HepG2 (cell line): ENCODE data around the gene NOM1. TPM values are rescaled to one million over a fixed set of nuclear protein-coding genes. Genes with fewer than 3 reads are reported as not detected.
A peak's percentile ranks its signal among the peaks of the same experiment; 100 is the strongest.

ENCODE experiments used
- EP300 ChIP-seq, 3 experiments: sonication (generic) in 1 of 3; formaldehyde crosslinking in 1 of 3; IDR thresholded peaks; 2 replicates each; pipeline versions ENCODE4 v1.5.1 to v1.6.1; 2011 to 2020; ENCODE audit warnings: low read depth in 2 of 3, low read length in 2 of 3, borderline replicate concordance in 1 of 3, improper control_type of control experiment in 1 of 3, mild to moderate bottlenecking in 1 of 3, missing genetic modification reagents in 1 of 3, moderate library complexity in 1 of 3
- ETS1 ChIP-seq: sonication (generic); formaldehyde crosslinking; IDR thresholded peaks from 2 replicates; pipeline ENCODE4 v1.4.0; 2020; ENCODE audit warnings: missing genetic modification reagents
- FIP1L1 ChIP-seq: fragments of 200-400 bp; formaldehyde crosslinking; IDR thresholded peaks from 2 replicates; pipeline ENCODE4 v1.6.1; 2018; ENCODE audit warnings: low read depth, mild to moderate bottlenecking, low read length, moderate library complexity, borderline replicate concordance; ENCODE audit not compliant: insufficient read depth
- KDM1A ChIP-seq: IDR thresholded peaks from 2 replicates; pipeline ENCODE4 v1.6.1; 2016; ENCODE audit warnings: missing compliant biosample characterization
- RFXAP ChIP-seq: sonication (generic); formaldehyde crosslinking; IDR thresholded peaks from 2 replicates; pipeline ENCODE4 v1.4.0; 2020; ENCODE audit warnings: missing genetic modification reagents, borderline replicate concordance
- SMAD9 ChIP-seq: sonication (generic); formaldehyde crosslinking; IDR thresholded peaks from 2 replicates; pipeline ENCODE4 v1.5.1; 2020; ENCODE audit warnings: mild to moderate bottlenecking, missing genetic modification reagents
- ZBED4 ChIP-seq: sonication (generic); formaldehyde crosslinking; IDR thresholded peaks from 2 replicates; pipeline ENCODE4 v1.4.0; 2020; ENCODE audit warnings: missing genetic modification reagents, borderline replicate concordance
- ZBTB7B ChIP-seq: sonication (generic); formaldehyde crosslinking; IDR thresholded peaks from 2 replicates; pipeline ENCODE4 v1.4.0; 2020; ENCODE audit warnings: missing genetic modification reagents
- ZNF775 ChIP-seq: sonication (generic); formaldehyde crosslinking; IDR thresholded peaks from 2 replicates; pipeline ENCODE4 v1.4.0; 2020; ENCODE audit warnings: missing genetic modification reagents, mild to moderate bottlenecking, moderate library complexity, borderline replicate concordance
- polyA plus RNA-seq, 8 experiments: library from polyadenylated mRNA; depleted of rRNA in 3 of 8; stranded (reverse) in 7 of 8; unstranded in 1 of 8; fragments of >200 nt; fragmentation: Illumina TruSeq in 4 of 8; extraction: Trizol in 4 of 8; gene quantifications; 2 replicates each; pipeline versions ENCODE4 v1.2.1 to v1.2.3, GENCODE V29; 2011 to 2016; ENCODE audit warnings: low read depth in 4 of 8, missing spikeins in 1 of 8, mixed read lengths in 1 of 8; ENCODE audit not compliant: insufficient read depth in 1 of 8
- total RNA-seq, 5 experiments: library from RNA; depleted of rRNA; stranded (reverse); fragments of >200 nt; fragmentation: Illumina TruSeq; extraction: Trizol; gene quantifications; 2 replicates each; pipeline ENCODE4 v1.2.3, GENCODE V29; 2016; ENCODE audit warnings: low read depth in 1 of 5
- TF ChIP-seq, protein P1 (sequence below): sonication (generic); formaldehyde crosslinking; IDR thresholded peaks from 2 replicates; pipeline ENCODE4 v1.4.0; 2020; ENCODE audit warnings: mild to moderate bottlenecking, missing genetic modification reagents

The NOM1 gene
- total and polyA plus RNA-seq, 2 of the 13 experiments (the other 11 are each of a cell fraction or from before 2014, with no cell fraction given) = 14.2 to 26.2 TPM

- TF ChIP-seq, protein P1, sequence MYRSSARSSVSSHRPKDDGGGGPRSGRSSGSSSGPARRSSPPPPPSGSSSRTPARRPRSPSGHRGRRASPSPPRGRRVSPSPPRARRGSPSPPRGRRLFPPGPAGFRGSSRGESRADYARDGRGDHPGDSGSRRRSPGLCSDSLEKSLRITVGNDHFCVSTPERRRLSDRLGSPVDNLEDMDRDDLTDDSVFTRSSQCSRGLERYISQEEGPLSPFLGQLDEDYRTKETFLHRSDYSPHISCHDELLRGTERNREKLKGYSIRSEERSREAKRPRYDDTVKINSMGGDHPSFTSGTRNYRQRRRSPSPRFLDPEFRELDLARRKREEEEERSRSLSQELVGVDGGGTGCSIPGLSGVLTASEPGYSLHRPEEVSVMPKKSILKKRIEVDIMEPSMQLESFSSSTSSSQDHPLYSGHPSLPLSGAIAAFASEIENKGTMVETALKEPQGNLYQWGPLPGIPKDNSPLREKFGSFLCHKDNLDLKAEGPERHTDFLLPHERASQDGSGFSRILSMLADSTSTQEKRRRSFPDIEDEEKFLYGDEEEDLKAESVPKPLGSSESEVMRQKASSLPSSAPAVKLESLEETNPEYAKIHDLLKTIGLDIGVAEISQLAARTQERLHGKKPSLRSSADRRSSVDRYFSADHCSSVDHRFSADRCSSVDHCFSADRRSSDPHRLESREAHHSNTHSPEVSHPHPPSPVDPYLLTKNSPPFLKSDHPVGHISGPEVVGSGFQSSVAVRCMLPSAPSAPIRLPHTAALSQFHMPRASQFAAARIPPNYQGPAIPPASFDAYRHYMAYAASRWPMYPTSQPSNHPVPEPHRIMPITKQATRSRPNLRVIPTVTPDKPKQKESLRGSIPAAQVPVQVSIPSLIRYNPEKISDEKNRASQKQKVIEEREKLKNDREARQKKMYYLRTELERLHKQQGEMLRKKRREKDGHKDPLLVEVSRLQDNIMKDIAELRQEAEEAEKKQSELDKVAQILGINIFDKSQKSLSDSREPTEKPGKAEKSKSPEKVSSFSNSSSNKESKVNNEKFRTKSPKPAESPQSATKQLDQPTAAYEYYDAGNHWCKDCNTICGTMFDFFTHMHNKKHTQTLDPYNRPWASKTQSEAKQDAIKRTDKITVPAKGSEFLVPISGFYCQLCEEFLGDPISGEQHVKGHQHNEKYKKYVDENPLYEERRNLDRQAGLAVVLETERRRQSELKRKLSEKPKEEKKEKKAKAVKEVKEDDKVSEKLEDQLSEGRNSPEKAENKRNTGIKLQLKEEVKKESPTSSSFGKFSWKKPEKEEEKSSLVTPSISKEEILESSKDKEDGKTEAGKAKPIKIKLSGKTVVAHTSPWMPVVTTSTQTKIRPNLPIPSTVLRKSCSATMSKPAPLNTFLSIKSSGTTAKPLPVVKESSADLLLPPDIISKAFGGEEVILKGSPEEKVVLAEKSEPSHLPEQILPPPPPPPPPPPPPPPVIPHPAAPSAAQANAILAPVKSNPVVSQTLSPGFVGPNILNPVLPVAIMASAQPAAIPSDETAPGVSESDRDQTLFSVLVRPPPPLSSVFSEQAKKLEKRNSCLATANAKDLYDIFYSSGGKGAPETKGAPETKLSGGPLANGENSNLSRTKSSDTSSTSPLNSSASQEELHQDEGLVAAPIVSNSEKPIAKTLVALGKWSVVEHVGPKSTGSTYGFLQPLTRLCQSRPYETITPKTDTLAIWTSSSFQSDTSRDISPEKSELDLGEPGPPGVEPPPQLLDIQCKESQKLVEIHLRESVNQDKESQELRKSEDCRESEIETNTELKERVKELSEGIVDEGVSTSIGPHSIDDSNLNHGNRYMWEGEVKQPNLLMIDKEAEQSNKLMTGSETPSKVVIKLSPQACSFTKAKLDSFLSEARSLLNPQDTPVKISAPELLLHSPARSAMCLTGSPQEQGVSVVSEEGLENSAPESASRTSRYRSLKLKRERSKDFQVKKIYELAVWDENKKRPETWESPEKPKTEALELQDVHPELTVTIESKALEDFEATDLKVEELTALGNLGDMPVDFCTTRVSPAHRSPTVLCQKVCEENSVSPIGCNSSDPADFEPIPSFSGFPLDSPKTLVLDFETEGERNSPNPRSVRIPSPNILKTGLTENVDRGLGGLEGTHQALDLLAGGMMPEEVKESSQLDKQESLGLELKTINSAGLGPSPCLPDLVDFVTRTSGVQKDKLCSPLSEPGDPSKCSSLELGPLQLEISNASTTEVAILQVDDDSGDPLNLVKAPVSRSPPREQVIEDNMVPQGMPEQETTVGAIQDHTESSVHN (CRISPR knock-in tag) = no peak
- TF ChIP-seq ETS1 (CRISPR knock-in tag) (no peak), ZNF775 (CRISPR knock-in tag) (no peak), ZBTB7B (0 out of 2 replicates have a peak, but pooled peaks have one; percentile 45), FIP1L1 (no peak), RFXAP (CRISPR knock-in tag) (no peak), SMAD9 (CRISPR knock-in tag) (no peak), KDM1A (CRISPR knock-in tag) (no peak), EP300 (IDR thresholded peaks at IDR 0.05; ENCODE audit: low read depth in 2 of 2, low read length in 2 of 2) (peak in 1 of 2 experiments; percentile 77; a peak in 2 of 4 replicates), EP300 (CRISPR knock-in tag; IDR thresholded peaks at IDR 0.05; ENCODE audit: borderline replicate concordance) (peak; percentile 50; the same call in 1 of the 2 replicates), ZBED4 (CRISPR knock-in tag) (no peak)
Observed at GRCh38 chr7:157011333-157012112, 62.0 kb downstream of the NOM1 start (continued).
